IMR-90 (cell line): ENCODE measurements around the gene C1GALT1. TPM values are rescaled to one million over a fixed set of nuclear protein-coding genes. Genes with fewer than 3 reads are reported as not detected.

Source experiments
- ATAC-seq: fragments of 200-7000 bp; cut with Tn5 transposase; 2 replicates; pipeline ENCODE4 v1.9.1; 2020; ENCODE audit warnings: low read depth, mild to moderate bottlenecking, moderate library complexity
- BruUV-seq: library from RNA; stranded (reverse); fragments of 400-500 nt; replicated peaks from 2 replicates; lab custom pipeline; 2021; lab: Mats Ljungman, UMichigan
- CTCF ChIA-PET: fragments of 300-600 bp; formaldehyde crosslinking; extraction: SDS; loops from one replicate; lab custom pipeline; 2021; ENCODE audit warnings: antibody characterized with exemption; lab: Yijun Ruan, JAX
- POLR2A ChIA-PET: fragments of 300-600 bp; sonication (Branson Sonifier 250); formaldehyde crosslinking; loops from one replicate; lab custom pipeline; 2022; ENCODE audit warnings: antibody characterized with exemption; ENCODE audit not compliant: unreplicated experiment; lab: Charles Lee
- DNase-seq: peaks from one replicate; pipeline ENCODE4 v3.0.0; 2013
- H2AFZ ChIP-seq: replicated peaks from 2 replicates; pipeline ENCODE3; 2013; ENCODE audit warnings: low read length, mild to moderate bottlenecking; ENCODE audit not compliant: poor library complexity
- H2AK5ac ChIP-seq: 2 replicates; pipeline ENCODE4 v1.6.1; 2013; ENCODE audit warnings: low read depth, low read length, inconsistent platforms
- H2AK9ac ChIP-seq: replicated peaks from 2 replicates; pipeline ENCODE3; 2013; ENCODE audit warnings: mild to moderate bottlenecking, low read depth, low read length, moderate library complexity; ENCODE audit not compliant: poor library complexity
- H2BK120ac ChIP-seq: 2 replicates; pipeline ENCODE4 v1.6.1; 2013; ENCODE audit warnings: low read depth, low read length, inconsistent platforms
- H2BK15ac ChIP-seq: 3 replicates; pipeline ENCODE4 v1.6.1; 2013; ENCODE audit warnings: low read depth, low read length, inconsistent platforms
- H2BK20ac ChIP-seq: 2 replicates; pipeline ENCODE4 v1.6.1; 2013; ENCODE audit warnings: low read depth, mild to moderate bottlenecking, inconsistent platforms, low read length, moderate library complexity
- H2BK5ac ChIP-seq: 2 replicates; pipeline ENCODE4 v1.6.1; 2013; ENCODE audit warnings: mild to moderate bottlenecking, low read depth, low read length, inconsistent platforms; ENCODE audit not compliant: poor library complexity, severe bottlenecking
- H3K14ac ChIP-seq: replicated peaks from 2 replicates; pipeline ENCODE4 v1.6.1; 2013; ENCODE audit warnings: low read depth, low read length, inconsistent platforms
- H3K18ac ChIP-seq: 2 replicates; pipeline ENCODE4 v1.6.1; 2013; ENCODE audit warnings: low read depth, low read length, control low read depth
- H3K23ac ChIP-seq: 2 replicates; pipeline ENCODE4 v1.6.1; 2013; ENCODE audit warnings: low read depth, low read length, inconsistent platforms
- H3K27ac ChIP-seq: 2 replicates; pipeline ENCODE4 v1.5.1; 2013; ENCODE audit warnings: mild to moderate bottlenecking, control low read depth, low read length; ENCODE audit not compliant: insufficient read depth
- H3K27me3 ChIP-seq: 2 replicates; pipeline ENCODE4 v1.6.1; 2013; ENCODE audit warnings: low read length; ENCODE audit not compliant: control insufficient read depth, insufficient read depth
- H3K36me3 ChIP-seq: 2 replicates; pipeline ENCODE4 v1.6.1; 2013; ENCODE audit warnings: low read length, mixed read lengths; ENCODE audit not compliant: control insufficient read depth, insufficient read depth
- H3K4ac ChIP-seq: 2 replicates; pipeline ENCODE4 v1.6.1; 2013; ENCODE audit warnings: low read depth, low read length, inconsistent platforms
- H3K4me1 ChIP-seq: 2 replicates; pipeline ENCODE4 v1.6.1; 2013; ENCODE audit warnings: low read length, mixed read lengths; ENCODE audit not compliant: control insufficient read depth, insufficient read depth
- H3K4me2 ChIP-seq: 2 replicates; pipeline ENCODE4 v1.6.1; 2013; ENCODE audit warnings: low read depth, mild to moderate bottlenecking, control low read depth, low read length, moderate library complexity
- H3K4me3 ChIP-seq: 2 replicates; pipeline ENCODE4 v1.5.1; 2013; ENCODE audit warnings: low read depth, mild to moderate bottlenecking, control low read depth, low read length, moderate library complexity; ENCODE audit not compliant: insufficient read depth
- H3K56ac ChIP-seq: 2 replicates; pipeline ENCODE4 v1.6.1; 2013; ENCODE audit warnings: low read length, inconsistent platforms; ENCODE audit not compliant: insufficient read depth; ENCODE audit errors: extremely low read depth
- H3K79me1 ChIP-seq, 2 experiments: 2 replicates each; pipeline ENCODE4 v1.6.1; 2013; ENCODE audit warnings: low read length in 2 of 2, inconsistent platforms in 1 of 2, low read depth in 1 of 2
- H3K9ac ChIP-seq: 2 replicates; pipeline ENCODE4 v1.6.1; 2013; ENCODE audit warnings: low read depth, low read length, control low read depth
- H3K9me1 ChIP-seq: 2 replicates; pipeline ENCODE4 v1.6.1; 2013; ENCODE audit warnings: low read length, inconsistent platforms; ENCODE audit not compliant: insufficient read depth
- H3K9me3 ChIP-seq: 2 replicates; pipeline ENCODE4 v1.6.1; 2013; ENCODE audit warnings: low read length; ENCODE audit not compliant: control insufficient read depth, insufficient read depth
- H4K20me1 ChIP-seq: 2 replicates; pipeline ENCODE4 v1.6.1; 2013; ENCODE audit warnings: low read length, inconsistent platforms; ENCODE audit not compliant: insufficient read depth
- H4K5ac ChIP-seq: 2 replicates; pipeline ENCODE4 v1.6.1; 2013; ENCODE audit warnings: mild to moderate bottlenecking, low read depth, low read length, control low read depth
- H4K8ac ChIP-seq, 2 experiments: 2 replicates each; pipeline ENCODE4 v1.6.1; 2013; ENCODE audit warnings: low read depth in 2 of 2, low read length in 2 of 2, control low read depth in 1 of 2, inconsistent platforms in 1 of 2
- H4K91ac ChIP-seq: 2 replicates; pipeline ENCODE4 v1.6.1; 2013; ENCODE audit warnings: low read depth, low read length, inconsistent platforms; ENCODE audit not compliant: insufficient read depth
- POLR2A ChIP-seq: IDR thresholded peaks from 2 replicates; pipeline ENCODE4 v1.6.1; 2012; ENCODE audit warnings: mild to moderate bottlenecking, low read depth, low read length
- WGBS, 2 experiments: methylation state at CpG; one replicate each; pipeline versions ENCODE4 v1.1.5 to v1.1.7; 2013; ENCODE audit warnings: missing lambda C conversion rate in 2 of 2; ENCODE audit not compliant: insufficient read length in 1 of 2; ENCODE audit errors: extremely low coverage in 2 of 2; 5-methylcytosine and 5-hydroxymethylcytosine counted together
- dilution Hi-C: fragments of 300-500 bp; cut with HindIII; formaldehyde crosslinking; loops from one replicate; pipeline ENCODE4 v1.14.3; 2018; ENCODE audit warnings: low sequenced_read_pairs; ENCODE audit not compliant: unreplicated experiment
- in situ Hi-C: fragments of 300-500 bp; cut with MboI; formaldehyde crosslinking; loops from 3 replicates; pipeline ENCODE4 v1.14.3; 2019; ENCODE audit warnings: low sequenced_read_pairs, inconsistent platforms, mixed read lengths
- intact Hi-C: fragments of 100-400 bp; cut with micrococcal nuclease; formaldehyde crosslinking; loops from 2 replicates; pipeline ENCODE4 v1.10.0; 2022
- polyA plus RNA-seq, 3 experiments: library from polyadenylated mRNA; depleted of rRNA; stranded (reverse); fragments of >200 nt; gene quantifications; 2 replicates each; pipeline ENCODE4 v1.2.3, GENCODE V29; 2012; ENCODE audit warnings: low replicate concordance in 1 of 3
- total RNA-seq: library from RNA; depleted of rRNA; stranded (reverse); fragments of >200 nt; gene quantifications from 2 replicates; pipeline ENCODE4 v1.2.3, GENCODE V29; 2012

C1GALT1 gene
- total and polyA plus RNA-seq, 2 of the 4 experiments (the other 2 are of a cell fraction), result 11.6 to 12.2 TPM

GRCh38 chr7:7159063-7159658 is 23.2 kb upstream of the C1GALT1 start:
- Histone ChIP-seq H2AK5ac (no peak overlapping the region), H3K36me3 (no peaks in the 10 kb centered on the region), H3K4me3 (no peak overlapping the region), H3K18ac (no peak overlapping the region), H3K9me1 (no peaks in the 10 kb centered on the region), H3K4me1 (no peaks in the 10 kb centered on the region), H2BK15ac (no peak overlapping the region), H2BK120ac (no peak overlapping the region), H4K5ac (peak overlapping the region; percentile 31; the same call in 1 of the 2 replicates), H3K27me3 (no peaks in the 10 kb centered on the region), H3K14ac (no peak overlapping the region), H4K8ac (no peak overlapping the region), H2BK20ac (no peak overlapping the region), H3K9ac (no peak overlapping the region), H3K27ac (no peak overlapping the region), H3K56ac (no peak overlapping the region), H4K20me1 (no peaks in the 10 kb centered on the region), H3K23ac (no peak overlapping the region), H2AFZ (no peak overlapping the region), H3K4ac (no peak overlapping the region), H3K4me2 (no peak overlapping the region; the same call in 1 of the 2 replicates), H2BK5ac (no peak overlapping the region), H2AK9ac (no peak overlapping the region), H3K79me1 (no peaks in the 10 kb centered on the region), H4K91ac (no peak overlapping the region), H3K9me3 (no peaks in the 10 kb centered on the region)
- dilution Hi-C loops (no loop called here), in situ Hi-C loops (no loop called here), intact Hi-C loops (no loop called here)
- ATAC-seq (no peak), DNase-seq (no peak)
- CTCF ChIA-PET, result no interaction called here
- no TSS peak for BruUV-seq
- POLR2A ChIA-PET, result no interaction called here
- WGBS, 2 experiments, result no CpG with 5 or more reads among the region's 6 CpGs
- TF ChIP-seq POLR2A, result no peak
